Immature natural killer cell (primary cell): ENCODE data around the gene ATP12A. TPM values are rescaled to one million over a fixed set of nuclear protein-coding genes. Genes with fewer than 3 reads are reported as not detected.

Source experiments
- DNase-seq, 3 donors: peaks; one replicate each; pipeline ENCODE4 v3.0.0; 2022; ENCODE audit warnings: mixed read lengths in 1 of 3
- H3K27ac Mint-ChIP-seq, 6 donors: one replicate each; pipeline ENCODE4 v1.8.0; 2020; ENCODE audit warnings: mixed read lengths in 6 of 6, mild to moderate bottlenecking in 5 of 6, inconsistent platforms in 4 of 6, moderate library complexity in 3 of 6
- H3K27me3 Mint-ChIP-seq, 3 donors: one replicate each; pipeline ENCODE4 v1.8.0; 2020 to 2021; ENCODE audit warnings: low read depth in 3 of 3, mild to moderate bottlenecking in 3 of 3, mixed read lengths in 3 of 3, moderate library complexity in 3 of 3, inconsistent platforms in 1 of 3
- H3K36me3 Mint-ChIP-seq, 3 donors: one replicate each; pipeline ENCODE4 v1.8.0; 2020; ENCODE audit warnings: mixed read lengths in 3 of 3, inconsistent platforms in 2 of 3, mild to moderate bottlenecking in 2 of 3
- H3K4me1 Mint-ChIP-seq, 2 donors: one replicate each; pipeline ENCODE4 v1.8.0; 2020; ENCODE audit warnings: inconsistent platforms in 2 of 2, mild to moderate bottlenecking in 2 of 2, mixed read lengths in 2 of 2, moderate library complexity in 1 of 2
- H3K4me3 Mint-ChIP-seq, 5 donors: one replicate each; pipeline ENCODE4 v1.8.0; 2020; ENCODE audit warnings: mild to moderate bottlenecking in 5 of 5, mixed read lengths in 5 of 5, inconsistent platforms in 3 of 5, moderate library complexity in 3 of 5
- H3K9me3 Mint-ChIP-seq, 6 donors: one replicate each; pipeline ENCODE4 v1.8.0; 2020; ENCODE audit warnings: mild to moderate bottlenecking in 6 of 6, mixed read lengths in 6 of 6, inconsistent platforms in 4 of 6, moderate library complexity in 3 of 6
- polyA plus RNA-seq, 3 donors: library from polyadenylated mRNA; unstranded; fragments of 300-500 nt; fragmentation: Illumina TruSeq; gene quantifications; one replicate each; pipeline ENCODE4 v1.2.3, GENCODE V29; 2021

The ATP12A gene
- polyA plus RNA-seq, 3 donors from 2014 or later = not detected

DNA sequence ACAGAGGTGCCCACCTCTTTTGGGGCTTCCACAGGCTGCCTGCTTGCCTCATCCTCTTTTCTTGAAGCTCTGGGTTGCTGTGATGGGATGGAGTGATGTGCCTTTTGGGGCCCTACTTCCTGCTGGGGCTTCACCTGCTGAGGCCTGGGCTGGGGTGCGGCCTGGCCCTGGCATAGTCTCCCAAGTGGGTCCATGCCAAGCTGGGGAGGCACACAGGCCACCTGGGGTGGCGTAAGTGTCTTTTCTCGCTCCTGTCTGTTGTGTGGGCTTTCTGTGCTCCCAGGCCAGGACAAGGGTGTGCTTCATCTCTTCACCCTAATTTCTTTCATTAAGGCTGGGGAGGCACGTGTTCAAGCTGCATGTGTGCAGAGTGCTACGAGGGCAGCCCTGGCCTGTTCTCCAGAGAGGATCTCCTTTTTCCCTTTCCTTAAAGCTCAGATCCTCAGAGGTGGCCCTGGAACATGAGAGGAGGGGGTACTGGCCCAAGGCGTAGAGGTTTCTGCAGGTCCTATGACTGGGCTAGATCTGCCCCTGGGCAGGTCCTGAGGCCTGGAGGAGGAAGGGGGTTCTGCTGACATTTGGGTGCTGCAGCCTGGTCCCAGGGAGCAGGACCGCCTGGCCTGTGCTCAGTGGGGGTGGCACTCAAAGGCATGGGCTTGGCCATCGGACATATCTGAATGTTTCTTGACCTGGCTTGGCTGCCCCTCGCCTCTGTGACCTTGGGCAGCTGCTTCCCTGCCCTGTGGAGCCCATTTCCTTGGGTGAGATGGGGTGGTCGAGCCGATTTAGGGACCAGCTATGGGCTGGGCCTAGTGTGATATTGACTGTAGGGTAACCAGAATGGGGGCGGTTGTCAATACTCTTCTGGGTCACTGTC is 60.0 kb downstream of the ATP12A start:
- H3K27me3 Mint-ChIP-seq = peaks cover 2 to 4% (median 3%) of the 10 kb centered on the region in 3 donors
- no peaks in the 10 kb centered on the region for H3K4me1 Mint-ChIP-seq
- no peaks in the 10 kb centered on the region for H3K9me3 Mint-ChIP-seq
- no peaks in the 10 kb centered on the region for H3K36me3 Mint-ChIP-seq
- no peak for DNase-seq
- H3K4me3 Mint-ChIP-seq = no peak overlapping the region
- H3K27ac Mint-ChIP-seq = no peak overlapping the region

DNA sequence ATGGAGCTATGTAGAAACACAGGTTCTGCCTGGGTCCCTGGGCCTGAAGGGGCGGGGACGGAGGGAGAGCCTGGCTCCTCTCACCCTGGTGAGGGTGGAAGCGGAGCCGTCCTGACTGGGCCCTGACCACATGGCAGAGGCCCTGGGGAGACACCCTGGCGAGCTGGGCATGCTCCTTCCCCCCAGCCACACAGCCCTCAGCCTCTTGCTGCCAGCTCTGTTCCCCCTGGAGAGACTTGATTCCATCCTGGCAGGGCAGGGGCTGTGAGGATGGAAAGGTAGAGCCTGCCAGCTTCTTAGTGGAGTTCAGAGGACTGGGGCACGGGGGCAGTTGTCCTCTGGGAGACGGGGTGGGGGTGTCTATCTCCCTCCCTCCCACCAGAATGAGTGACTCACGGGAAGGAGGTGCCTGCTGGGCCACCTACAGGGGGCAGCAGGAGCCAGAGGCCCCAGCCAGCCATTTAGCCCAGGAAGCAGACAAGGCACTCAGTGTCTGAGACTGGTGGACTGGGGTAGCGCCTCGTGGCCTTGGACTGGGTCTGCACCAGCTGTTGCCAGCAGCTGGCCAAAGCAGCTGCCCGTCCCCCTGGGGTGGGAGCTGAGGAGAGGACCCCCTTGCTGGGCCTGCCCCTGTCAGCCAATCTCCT is 60.9 kb downstream of the ATP12A start:
- no peaks in the 10 kb centered on the region for H3K4me1 Mint-ChIP-seq
- no peak overlapping the region for H3K27ac Mint-ChIP-seq
- H3K9me3 Mint-ChIP-seq = no peaks in the 10 kb centered on the region
- no peak overlapping the region for H3K4me3 Mint-ChIP-seq
- H3K27me3 Mint-ChIP-seq = peaks cover 2 to 6% (median 3%) of the 10 kb centered on the region in 3 donors
- DNase-seq = no peak
- no peaks in the 10 kb centered on the region for H3K36me3 Mint-ChIP-seq

DNA sequence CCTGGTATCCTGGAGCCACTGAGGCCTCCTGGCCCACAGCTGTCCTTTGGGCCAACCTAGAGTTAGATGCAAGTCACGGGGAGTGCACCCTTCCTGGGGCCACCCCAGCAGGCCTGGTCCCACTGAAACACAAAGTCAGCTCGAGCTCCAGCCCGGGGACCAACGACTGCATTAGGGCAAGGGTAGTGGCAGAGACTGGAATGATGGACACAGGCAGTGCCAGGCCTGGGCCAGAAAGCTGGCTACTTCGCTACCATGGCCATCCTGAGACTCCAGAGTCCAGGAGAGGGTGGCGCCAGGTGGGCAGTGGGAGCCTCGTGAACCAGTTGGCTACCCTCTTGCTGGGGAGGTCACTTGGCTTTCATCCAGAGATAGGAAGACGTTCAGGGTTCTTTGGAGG is 61.6 kb downstream of the ATP12A start:
- Mint-ChIP-seq H3K4me3 (no peak overlapping the region), H3K9me3 (no peaks in the 10 kb centered on the region), H3K27ac (no peak overlapping the region), H3K27me3 (peaks cover 2 to 6% (median 3%) of the 10 kb centered on the region in 3 donors), H3K36me3 (no peaks in the 10 kb centered on the region), H3K4me1 (no peaks in the 10 kb centered on the region)
- no peak for DNase-seq

DNA sequence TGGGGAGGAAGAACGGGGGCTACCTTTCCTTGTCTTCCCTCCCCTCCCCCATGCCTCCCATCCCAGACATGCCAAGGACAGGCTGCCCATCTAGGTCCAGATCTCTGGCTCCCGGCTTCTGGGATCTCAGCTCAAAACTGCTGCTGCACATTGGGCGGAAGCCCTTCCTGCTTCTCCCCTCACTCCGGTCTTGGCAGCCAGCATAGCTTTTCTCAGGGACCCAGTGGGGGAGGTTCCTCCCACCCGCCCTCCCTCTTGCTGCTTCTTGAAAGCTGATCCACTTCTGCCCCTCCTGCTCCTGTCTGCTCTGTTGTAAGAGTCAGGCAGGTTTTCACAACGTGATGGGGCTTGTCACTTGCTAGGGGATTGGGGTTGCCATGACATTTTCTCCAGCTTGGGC is 62.1 kb downstream of the ATP12A start:
- no peaks in the 10 kb centered on the region for H3K36me3 Mint-ChIP-seq
- no peak for DNase-seq
- no peak overlapping the region for H3K27ac Mint-ChIP-seq
- H3K4me1 Mint-ChIP-seq = peaks cover 0 to 2% of the 10 kb centered on the region in 2 donors
- H3K27me3 Mint-ChIP-seq = peaks cover 2 to 10% (median 5%) of the 10 kb centered on the region in 3 donors
- no peak overlapping the region for H3K4me3 Mint-ChIP-seq
- H3K9me3 Mint-ChIP-seq = no peaks in the 10 kb centered on the region

DNA sequence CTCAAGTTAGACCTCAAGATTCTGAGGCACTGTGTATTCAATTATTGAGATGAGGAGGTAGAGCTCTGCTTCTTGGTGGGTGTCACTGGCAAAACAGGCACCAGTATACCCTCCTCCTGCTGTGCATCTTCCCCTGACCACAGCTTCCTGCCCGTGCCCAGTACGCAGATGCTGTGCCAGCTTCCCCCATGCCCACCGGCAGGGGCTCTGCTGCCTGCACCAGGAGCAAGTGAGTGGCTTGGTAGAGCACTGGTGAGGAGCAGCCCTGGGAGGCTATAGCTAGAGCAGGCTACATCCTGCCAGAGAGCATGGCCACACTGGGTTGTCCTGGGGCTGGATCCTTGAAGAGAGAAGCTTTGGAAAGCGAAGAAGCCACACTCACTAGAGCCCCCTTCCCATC is 62.8 kb downstream of the ATP12A start:
- H3K4me1 Mint-ChIP-seq = peaks cover 0 to 5% of the 10 kb centered on the region in 2 donors
- DNase-seq = no peak
- no peak overlapping the region for H3K27ac Mint-ChIP-seq
- no peaks in the 10 kb centered on the region for H3K9me3 Mint-ChIP-seq
- H3K4me3 Mint-ChIP-seq = no peak overlapping the region
- H3K36me3 Mint-ChIP-seq = no peaks in the 10 kb centered on the region
- H3K27me3 Mint-ChIP-seq = peaks cover 3 to 13% (median 5%) of the 10 kb centered on the region in 3 donors

DNA sequence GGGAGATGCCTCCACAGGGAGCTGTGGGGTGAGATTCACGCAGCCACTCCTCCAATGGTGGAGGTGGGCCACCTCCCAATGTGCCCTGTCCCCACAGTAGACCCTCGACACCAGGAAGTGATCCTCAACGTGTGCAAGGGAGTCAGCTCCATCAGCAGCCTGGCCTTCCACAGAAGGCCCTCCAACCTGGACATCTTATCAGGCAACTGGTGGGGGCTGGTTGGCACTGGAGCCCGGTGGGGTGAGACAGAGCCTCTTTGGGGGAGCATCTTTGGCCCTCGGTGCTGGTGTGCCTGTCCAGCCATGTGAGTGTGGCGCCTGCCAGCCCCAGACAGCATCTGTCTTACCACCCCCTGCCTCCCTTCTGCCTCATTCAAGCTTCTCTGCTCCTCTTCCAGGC is 64.0 kb downstream of the ATP12A start:
- no peaks in the 10 kb centered on the region for H3K36me3 Mint-ChIP-seq
- H3K4me1 Mint-ChIP-seq = peaks cover 0 to 7% of the 10 kb centered on the region in 2 donors
- DNase-seq = no peak
- no peaks in the 10 kb centered on the region for H3K9me3 Mint-ChIP-seq
- no peak overlapping the region for H3K27ac Mint-ChIP-seq
- peaks cover 5 to 15% (median 9%) of the 10 kb centered on the region in 3 donors for H3K27me3 Mint-ChIP-seq
- H3K4me3 Mint-ChIP-seq = no peak overlapping the region

DNA sequence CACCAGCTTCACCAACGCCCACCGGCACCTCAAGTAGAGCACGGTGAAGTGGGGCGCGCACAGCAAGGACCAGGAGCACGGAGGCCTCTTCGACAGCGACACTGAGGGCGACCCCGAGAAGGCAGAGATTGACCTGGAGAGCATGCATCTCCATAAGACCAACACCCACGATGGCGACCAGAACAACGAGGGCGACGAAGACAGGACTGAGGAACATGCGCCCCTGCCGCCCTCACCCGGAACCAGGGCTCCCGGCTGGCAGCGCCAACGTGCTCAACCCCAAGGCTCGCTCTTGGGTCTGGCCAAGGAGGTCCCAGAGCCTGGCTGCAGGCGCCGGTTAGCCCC is 65.3 kb downstream of the ATP12A start:
- Mint-ChIP-seq H3K36me3 (no peaks in the 10 kb centered on the region), H3K27ac (no peak overlapping the region), H3K4me3 (peak overlapping the region in 1 of 5 donors; percentile 40), H3K4me1 (peaks cover 0 to 7% of the 10 kb centered on the region in 2 donors), H3K27me3 (peaks cover 5 to 15% (median 9%) of the 10 kb centered on the region in 3 donors), H3K9me3 (no peaks in the 10 kb centered on the region)
- DNase-seq = no peak

DNA sequence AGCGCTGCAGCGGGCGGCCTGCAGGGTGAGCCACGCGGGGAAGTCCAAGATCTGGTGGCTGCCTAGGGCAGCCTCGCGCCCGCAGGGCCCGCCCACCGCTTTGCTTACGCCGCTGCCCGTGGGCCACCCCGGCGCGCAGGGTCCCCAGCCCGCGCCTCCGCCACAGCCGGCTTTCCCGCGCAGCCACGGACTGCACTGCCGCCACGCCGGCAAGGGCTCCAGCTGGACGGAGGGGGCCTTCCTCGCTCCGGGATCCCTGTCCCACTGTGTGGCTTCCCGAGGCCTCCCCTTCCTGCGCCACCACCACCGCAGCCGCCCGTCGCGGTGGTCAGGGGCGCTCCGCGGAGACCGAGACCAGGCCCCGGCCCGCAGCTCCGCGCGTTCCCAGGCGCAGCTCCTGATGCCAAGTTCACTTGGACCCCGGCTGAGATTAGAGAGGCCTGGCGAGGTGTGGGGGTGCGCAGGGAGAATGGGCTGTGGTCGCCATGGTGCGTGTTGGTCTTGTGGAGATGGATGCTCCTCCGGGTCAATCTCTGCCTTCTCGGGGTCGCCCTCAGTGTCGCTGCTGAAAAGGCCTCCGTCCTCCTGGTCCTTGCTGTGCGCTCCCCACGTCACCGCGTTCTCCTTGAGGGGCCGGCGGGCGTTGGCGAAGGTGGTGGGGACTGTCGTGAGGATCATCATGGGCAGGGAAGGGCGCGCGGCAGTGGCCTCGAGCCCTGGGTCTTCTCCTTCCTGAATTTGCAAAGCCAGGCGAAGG is 65.8 kb downstream of the ATP12A start:
- H3K9me3 Mint-ChIP-seq = no peaks in the 10 kb centered on the region
- peaks cover 0 to 7% of the 10 kb centered on the region in 2 donors for H3K4me1 Mint-ChIP-seq
- H3K27me3 Mint-ChIP-seq = peaks cover 5 to 15% (median 9%) of the 10 kb centered on the region in 3 donors
- no peaks in the 10 kb centered on the region for H3K36me3 Mint-ChIP-seq
- no peak overlapping the region for H3K4me3 Mint-ChIP-seq
- no peak for DNase-seq
- H3K27ac Mint-ChIP-seq = no peak overlapping the region

DNA sequence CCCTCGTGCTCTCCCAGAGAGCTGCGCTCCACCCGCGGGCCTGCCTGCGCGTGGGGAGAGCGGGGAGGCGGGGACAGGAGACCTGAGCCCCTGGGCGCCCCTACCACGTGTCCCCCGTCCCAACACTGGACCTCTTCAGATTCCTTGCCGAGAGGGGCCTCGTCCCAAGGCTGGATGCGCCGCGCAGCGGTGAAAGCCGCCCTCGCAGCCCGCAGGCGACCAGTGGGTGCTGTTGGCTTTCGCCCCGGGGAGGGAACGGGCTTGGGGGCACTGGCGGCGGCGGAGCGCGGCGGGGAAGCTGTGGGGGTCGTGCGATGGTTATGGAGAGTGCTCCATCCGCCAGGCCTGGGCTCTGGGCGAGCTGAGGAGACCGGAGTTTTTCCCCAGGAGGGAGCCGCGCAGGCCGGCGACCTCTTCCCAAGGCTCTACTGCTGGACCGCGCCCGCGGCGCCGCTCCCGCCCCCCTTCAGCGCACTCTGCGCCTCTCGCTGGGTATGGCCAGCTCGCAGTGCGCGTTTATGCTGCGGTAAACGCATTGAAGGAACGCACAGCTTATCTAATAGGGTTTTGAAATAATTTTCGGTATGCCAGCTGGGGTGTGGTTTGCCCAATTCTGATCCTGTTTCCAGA is 66.5 kb downstream of the ATP12A start:
- Mint-ChIP-seq H3K36me3 (no peaks in the 10 kb centered on the region), H3K9me3 (no peaks in the 10 kb centered on the region), H3K4me3 (no peak overlapping the region), H3K4me1 (peaks cover 0 to 7% of the 10 kb centered on the region in 2 donors), H3K27me3 (peaks cover 5 to 17% (median 9%) of the 10 kb centered on the region in 3 donors), H3K27ac (no peak overlapping the region)
- DNase-seq = no peak

DNA sequence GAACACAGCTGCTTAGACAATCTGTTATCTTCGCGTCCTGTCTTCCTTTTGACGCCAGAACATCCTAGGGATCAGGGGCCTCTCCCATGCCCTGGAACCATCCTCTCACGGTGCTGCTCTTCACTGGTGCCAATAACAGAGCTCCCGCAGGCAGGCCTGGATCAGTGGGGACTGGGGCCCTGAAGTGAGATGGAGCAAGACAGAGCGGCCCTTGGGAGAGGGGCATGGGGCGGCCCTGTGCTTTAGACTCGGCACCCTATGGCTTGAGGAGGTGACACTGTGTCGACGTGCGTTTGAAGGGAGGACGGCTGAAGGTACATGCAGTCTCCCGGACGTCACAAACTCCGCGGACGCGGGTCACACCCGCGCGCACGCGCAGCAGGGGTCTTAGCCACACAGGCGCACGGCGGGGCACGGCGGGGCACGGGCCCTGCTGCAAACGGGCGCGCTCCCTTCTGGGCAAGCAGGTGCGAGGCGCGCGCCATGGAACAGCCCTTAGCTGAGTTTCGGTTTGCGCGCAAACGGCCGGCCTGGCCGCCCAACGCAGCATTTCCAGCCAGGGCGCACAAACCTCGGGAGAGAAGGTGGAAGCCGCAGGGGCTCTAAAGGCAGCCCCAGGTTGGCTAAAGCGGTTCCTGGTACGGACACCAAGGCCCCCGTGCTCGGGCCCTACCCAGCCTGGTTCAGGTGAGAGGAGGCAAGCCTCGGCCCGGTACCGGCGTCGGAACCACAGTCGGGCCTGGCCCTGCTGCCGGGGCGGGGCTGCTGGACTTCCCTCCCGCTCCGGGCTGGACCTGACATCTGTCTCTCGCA is 67.2 kb downstream of the ATP12A start:
- H3K27me3 Mint-ChIP-seq = peaks cover 5 to 22% (median 9%) of the 10 kb centered on the region in 3 donors
- H3K4me1 Mint-ChIP-seq = peaks cover 0 to 7% of the 10 kb centered on the region in 2 donors
- DNase-seq = no peak
- H3K36me3 Mint-ChIP-seq = no peaks in the 10 kb centered on the region
- no peak overlapping the region for H3K27ac Mint-ChIP-seq
- peak overlapping the region in 1 of 5 donors; percentile 38 for H3K4me3 Mint-ChIP-seq
- H3K9me3 Mint-ChIP-seq = no peaks in the 10 kb centered on the region

DNA sequence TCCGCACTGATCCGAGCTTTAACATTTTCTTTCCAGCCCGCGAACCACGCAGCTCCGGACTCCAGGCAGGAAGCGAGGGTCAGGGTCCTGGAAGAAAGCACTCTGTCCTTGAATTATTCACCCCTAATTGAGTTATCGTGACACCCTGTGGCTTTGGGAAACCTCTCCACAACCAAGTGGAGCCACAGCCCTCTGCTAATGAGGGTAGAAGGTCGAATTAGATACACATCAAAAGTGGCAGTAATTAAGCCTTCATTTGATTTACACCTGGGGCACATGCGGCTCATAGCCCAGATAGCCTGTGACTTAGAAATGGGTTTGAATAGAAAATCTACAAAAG is 67.8 kb downstream of the ATP12A start:
- Mint-ChIP-seq H3K27ac (no peak overlapping the region), H3K4me1 (peaks cover 0 to 7% of the 10 kb centered on the region in 2 donors), H3K36me3 (no peaks in the 10 kb centered on the region), H3K9me3 (no peaks in the 10 kb centered on the region), H3K27me3 (peaks cover 5 to 22% (median 9%) of the 10 kb centered on the region in 3 donors), H3K4me3 (peak overlapping the region in 2 of 5 donors; percentile 29 to 36)
- DNase-seq = no peak

DNA sequence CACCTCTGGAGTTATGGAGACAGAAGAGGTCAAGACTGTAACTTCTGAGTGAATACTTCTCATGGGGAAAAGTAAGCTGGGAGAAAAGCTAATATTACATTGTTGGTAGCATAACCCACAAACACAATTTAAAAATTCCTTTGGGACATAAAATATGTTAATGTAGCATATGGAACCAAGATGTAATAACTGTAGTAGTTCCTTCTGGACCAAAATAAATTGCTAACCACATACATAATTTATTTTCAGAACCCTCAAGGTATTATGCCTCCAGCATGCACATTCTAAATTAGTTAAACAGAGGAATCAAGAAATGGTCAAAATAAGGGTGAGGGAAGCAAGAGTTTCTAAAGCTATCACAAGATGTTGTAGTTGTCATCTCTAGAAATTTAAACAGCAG is 79.0 kb downstream of the ATP12A start:
- peaks cover 0 to 18% (median 6%) of the 10 kb centered on the region in 3 donors for H3K27me3 Mint-ChIP-seq
- no peak overlapping the region for H3K27ac Mint-ChIP-seq
- no peak for DNase-seq
- no peaks in the 10 kb centered on the region for H3K9me3 Mint-ChIP-seq
- H3K4me3 Mint-ChIP-seq = no peak overlapping the region
- H3K4me1 Mint-ChIP-seq = no peaks in the 10 kb centered on the region
- H3K36me3 Mint-ChIP-seq = no peaks in the 10 kb centered on the region
